NCI-H2171 (cell line): ENCODE measurements around the gene PELI2.
"Not testable (repeated sequence)": the region's sequence is repeated elsewhere in the genome, so short reads cannot be mapped to it uniquely, and the experiment has no call there.

Experiments
- DNase-seq: peaks from one replicate; lab custom pipeline; 2025; lab: John Stamatoyannopoulos, UW

Gene PELI2

GRCh38 chr14:56143025-56143424 is 24.8 kb downstream of the PELI2 start:
- DNase-seq: no peak

- DNase-seq: no peak
Measured at GRCh38 chr14:56144176-56144575, 26.0 kb downstream of the PELI2 start.

DNA sequence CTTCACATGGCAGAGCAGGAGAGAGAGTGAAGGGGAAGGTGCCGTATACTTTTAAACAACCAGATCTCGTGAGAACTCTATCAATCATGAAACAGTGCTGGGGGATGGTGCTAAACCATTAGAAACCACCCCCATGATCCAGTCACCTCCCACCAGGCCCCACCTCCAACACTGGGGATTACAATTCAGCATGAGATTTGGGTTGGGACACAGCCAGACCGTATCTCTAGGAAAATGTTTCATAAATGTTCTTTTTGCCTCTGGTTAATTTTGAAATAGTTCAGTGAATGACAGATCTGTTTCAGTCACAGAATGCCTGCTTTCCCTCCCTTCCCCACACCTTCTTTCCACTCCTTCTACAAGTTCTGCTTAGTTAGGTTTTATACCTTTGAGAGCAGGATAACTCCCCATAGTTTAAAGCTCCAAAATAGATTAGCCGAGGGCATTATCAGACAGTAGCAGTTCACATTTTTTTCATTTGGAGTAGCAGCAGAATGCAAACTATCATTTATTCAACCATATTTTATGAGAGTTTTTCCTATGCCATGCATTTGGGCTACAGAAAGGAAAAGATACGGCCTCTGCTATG is 27.1 kb downstream of the PELI2 start:
- no peak for DNase-seq

GRCh38 chr14:56145965-56146364 is 27.8 kb downstream of the PELI2 start:
- no peak for DNase-seq

- no peak for DNase-seq
Measured at GRCh38 chr14:56147449-56147848, 29.2 kb downstream of the PELI2 start.

GRCh38 chr14:56147986-56148901 is 30.0 kb downstream of the PELI2 start:
- DNase-seq: peak; percentile 15

GRCh38 chr14:56149151-56149550 is 30.9 kb downstream of the PELI2 start:
- DNase-seq: no peak

GRCh38 chr14:56149995-56150394 is 31.8 kb downstream of the PELI2 start:
- DNase-seq: no peak

DNA sequence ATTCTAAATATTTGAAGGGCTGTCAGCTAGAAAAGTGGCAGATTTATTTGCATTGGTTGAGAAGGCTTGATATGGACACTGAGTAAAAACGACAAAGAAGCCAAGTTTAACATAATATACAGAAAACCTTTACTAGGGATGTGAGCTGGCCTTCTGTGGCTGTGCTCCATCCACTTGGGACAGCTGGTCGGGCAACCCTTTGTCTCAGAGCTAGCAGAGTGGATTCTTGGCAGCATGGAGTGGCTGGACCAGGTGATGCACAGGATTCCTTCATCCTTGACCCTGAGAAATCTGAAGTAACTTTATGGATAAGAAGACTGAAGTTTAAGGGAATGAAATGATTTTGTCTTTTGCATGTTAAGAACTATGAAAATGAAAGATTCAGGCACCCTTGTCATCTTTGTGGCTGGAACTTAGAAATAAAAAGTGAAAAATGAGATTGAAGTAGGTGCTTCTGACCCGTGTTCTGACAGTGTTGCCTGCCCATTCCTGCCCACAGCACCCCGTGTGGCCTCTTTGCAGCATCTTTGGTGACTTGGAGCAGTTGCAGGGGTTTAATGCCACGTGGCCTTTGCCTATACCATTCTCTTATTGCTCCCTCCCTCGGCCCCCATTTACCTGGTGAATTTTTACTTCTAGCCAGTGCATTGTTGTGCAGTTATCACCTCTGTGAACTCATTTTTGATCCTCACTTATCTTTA is 32.6 kb downstream of the PELI2 start:
- no peak for DNase-seq

DNA sequence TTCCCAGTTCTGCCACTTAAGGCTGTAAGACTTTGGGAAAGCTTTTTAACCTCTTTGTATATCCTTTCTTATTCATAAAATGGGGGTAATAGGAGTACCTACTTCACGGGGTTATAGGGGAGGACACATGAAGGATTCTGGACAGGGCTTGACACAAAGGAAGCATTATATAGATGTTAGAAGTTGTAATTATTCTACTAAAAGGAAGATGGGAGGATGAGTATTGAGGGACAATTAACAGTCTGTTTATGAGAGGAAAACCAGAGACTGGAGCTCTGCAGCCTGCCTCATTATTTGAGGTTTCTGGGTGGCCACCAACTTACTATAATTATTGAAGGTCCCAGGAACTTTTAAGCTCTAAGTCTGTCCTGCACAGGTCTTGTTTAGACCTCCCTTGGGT is 34.0 kb downstream of the PELI2 start:
- DNase-seq: no peak

DNA sequence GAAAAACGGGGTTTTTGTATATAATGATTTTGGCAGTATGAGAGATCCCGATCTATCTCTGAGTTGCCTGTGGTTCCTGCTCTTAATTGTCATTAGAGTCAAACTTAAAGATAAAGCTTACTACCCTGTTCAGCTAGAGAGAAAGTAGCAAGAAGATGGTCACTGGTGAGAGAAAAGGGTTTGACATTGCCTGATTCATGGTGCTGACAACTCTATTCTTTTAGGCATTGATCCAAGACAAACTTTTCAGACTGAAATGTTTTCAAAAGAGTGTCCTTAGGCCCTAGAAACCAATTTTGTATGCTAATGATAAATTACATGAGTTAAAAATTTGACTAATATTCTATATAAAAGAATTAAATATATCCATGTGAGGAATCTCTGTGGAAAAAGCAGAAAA is 35.1 kb downstream of the PELI2 start:
- DNase-seq: no peak

GRCh38 chr14:56154321-56154720 is 36.1 kb downstream of the PELI2 start:
- no peak for DNase-seq

DNA sequence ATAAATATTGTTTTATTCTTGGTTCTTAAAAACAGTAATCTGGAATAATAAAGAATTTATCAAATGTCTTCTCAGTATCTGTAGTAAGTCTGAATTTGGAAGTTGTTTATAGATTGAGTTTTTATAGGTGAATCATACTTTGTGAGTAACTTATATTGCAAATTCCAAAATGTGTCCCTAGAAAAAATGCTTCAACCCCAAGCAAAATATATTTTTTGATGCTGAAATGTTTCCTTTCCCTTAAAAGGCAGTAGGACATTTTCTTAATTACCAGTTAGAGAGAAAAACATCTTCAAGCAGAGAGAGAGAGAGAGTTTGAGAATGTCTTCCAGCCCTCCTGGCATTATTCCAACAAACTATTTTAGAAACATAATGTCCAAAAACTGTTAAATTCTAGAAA is 37.9 kb downstream of the PELI2 start:
- no peak for DNase-seq

DNA sequence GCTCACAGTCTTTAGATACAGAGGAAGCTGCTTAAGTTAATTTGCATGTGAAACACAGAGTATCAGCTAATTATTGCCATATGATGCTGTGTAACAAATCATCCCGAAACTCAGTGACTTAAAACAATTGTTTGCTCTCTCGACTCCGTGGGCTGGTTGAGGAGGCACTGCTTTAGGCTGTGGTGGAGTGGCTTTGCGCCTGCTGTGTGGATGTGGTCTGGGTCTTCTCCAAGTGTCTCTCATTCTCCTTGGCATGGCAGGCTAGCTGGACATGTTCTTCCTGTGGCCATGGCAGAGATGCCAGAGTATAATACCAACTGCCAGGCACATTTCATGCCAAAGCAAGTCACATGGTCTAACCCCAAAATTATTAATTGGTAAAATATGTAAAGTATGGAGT is 40.9 kb downstream of the PELI2 start:
- no peak for DNase-seq

- no peak for DNase-seq
Measured at GRCh38 chr14:56160088-56160487, 41.9 kb downstream of the PELI2 start.

DNA sequence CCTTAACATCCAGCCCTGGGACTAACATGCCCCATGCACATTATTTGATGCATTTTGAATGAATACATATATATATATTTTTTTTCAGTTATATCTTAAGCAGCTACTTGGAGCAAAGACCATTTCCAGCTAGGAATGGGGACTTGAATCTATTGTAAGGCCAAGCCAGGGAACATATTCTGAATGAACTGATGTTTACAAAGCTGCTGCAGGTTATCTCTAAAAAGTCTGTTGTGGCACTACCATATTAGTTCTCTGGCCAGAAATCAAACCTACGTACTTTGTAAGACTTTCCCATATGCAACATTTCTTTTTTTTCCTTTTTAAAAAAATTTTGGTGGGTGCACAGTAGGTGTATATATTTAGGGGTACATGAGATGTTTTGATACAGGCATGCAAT is 43.4 kb downstream of the PELI2 start:
- DNase-seq: no peak

GRCh38 chr14:56162476-56162875 is 44.3 kb downstream of the PELI2 start:
- DNase-seq: no peak

DNA sequence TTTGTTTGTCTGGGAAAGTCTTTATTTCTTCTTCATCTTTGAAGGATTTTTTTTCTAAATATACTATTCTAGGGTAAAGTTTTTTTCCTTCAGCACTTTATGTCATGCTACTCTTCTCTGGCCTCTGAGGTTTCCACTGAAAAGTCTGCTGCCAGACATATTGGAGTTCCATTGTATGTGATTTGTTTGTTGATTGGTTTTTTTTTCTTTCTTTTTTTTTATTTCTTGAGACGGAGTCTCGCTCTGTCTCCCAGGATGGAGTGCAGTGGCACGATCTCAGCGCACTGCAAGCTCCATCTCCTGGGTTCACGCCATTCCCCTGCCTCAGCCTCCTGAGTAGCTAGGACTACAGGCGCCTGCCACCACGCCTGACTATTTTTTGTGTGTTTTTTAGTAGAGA is 48.4 kb downstream of the PELI2 start:
- DNase-seq: not testable (repeated sequence)

- DNase-seq: no peak
Measured at GRCh38 chr14:56168007-56168616, 49.9 kb downstream of the PELI2 start.

DNA sequence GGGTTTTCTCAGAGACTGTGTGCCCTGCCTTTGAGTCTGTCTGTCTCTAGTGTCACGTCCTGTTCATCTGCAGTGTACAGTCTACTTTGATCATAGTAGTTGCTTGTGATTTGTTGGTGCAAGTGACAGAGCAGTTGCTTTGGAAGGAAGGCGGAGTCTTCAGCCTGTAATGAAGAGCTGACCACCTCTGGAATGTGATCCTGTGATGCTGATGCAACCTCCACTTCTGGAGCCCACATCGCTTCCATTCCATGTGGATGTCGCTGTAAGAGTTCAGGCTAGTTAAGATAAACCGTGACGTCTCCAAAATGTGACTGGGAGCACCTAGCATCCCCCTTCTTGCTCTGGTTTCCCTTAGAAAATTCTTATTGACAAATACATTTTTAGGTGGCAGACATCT is 51.8 kb downstream of the PELI2 start:
- no peak for DNase-seq

DNA sequence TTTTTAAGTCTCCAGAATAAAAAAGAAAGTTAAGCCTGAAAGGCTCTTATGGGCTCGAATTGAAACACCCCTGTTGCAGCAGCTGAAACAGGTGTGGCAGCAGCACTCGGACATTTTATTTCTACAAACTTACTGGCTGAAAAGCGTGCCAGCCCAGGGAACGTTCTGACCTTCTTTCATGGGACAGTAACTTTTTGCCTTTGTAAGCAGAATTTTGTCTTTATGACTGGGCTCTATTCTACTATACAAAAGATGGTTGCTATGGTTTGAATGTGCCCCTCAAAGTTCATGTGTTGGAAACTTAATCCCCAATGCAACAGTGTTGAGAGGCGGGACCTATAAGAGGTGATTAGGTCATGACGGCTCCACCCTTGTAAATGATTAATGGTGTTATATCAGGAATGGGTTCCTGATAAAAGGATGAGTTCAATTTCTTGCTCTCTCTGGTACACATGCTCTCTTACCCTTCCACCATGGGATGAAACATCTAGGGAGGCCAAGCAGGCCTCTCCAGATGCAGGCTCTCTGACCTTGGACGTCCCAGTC is 52.7 kb downstream of the PELI2 start:
- no peak for DNase-seq

- DNase-seq: no peak
Measured at GRCh38 chr14:56172074-56172473, 53.9 kb downstream of the PELI2 start.
